Measurements from ENCODE around the gene CYB561D2. TPM values are rescaled to one million over a fixed set of nuclear protein-coding genes. Genes with fewer than 3 reads are reported as not detected.

The CYB561D2 gene
- total and polyA plus RNA-seq, 2 experiments from 2014 or later = 28.3 to 37.7 TPM

- peaks cover 25% of the 10 kb centered on the region for H3K79me2 ChIP-seq (ENCODE audit: insufficient read depth)
- no peaks in the 10 kb centered on the region for H4K20me1 ChIP-seq (ENCODE audit: insufficient read depth)
- no peaks in the 10 kb centered on the region for H3K27me3 ChIP-seq (replicated peaks; ENCODE audit: insufficient read depth)
- 58% methylated on average over 2 of the region's 2 CpGs; no CpG with 5 or more reads in 1 of the 2 experiments for WGBS, 2 experiments (ENCODE audit: low coverage in 1 of 2, low lambda C conversion rate in 2 of 2, missing lambda C conversion rate in 2 of 2)
- no peak overlapping the region for H3K9ac ChIP-seq
- no peak overlapping the region for H3K4me3 ChIP-seq
- H2AFZ ChIP-seq = no peak overlapping the region
- no peak for TF ChIP-seq EZH2phosphoT487 (IDR thresholded peaks at IDR 0.05; ENCODE audit: insufficient read depth, low read depth)
- no peak for TF ChIP-seq EZH2 (IDR thresholded peaks at IDR 0.05; ENCODE audit: insufficient read depth, poor library complexity, severe bottlenecking)
- H3K4me2 ChIP-seq (ENCODE audit: unreplicated experiment) = no peak overlapping the region
- no peaks in the 10 kb centered on the region for H3K9me3 ChIP-seq (ENCODE audit: low read depth)
- no peaks in the 10 kb centered on the region for H3K9me2 ChIP-seq (ENCODE audit: insufficient read depth)
- in situ Hi-C loops (cut with MboI) = no loop called here
- peaks cover 19% of the 10 kb centered on the region for H3F3A ChIP-seq (ENCODE audit: insufficient read depth)
- DNase-seq = no peak
- H3K4me1 ChIP-seq (ENCODE audit: insufficient read depth) = peaks cover 24% of the 10 kb centered on the region
- H3K36me3 ChIP-seq (ENCODE audit: low read depth) = peaks cover 10% of the 10 kb centered on the region
- no peak overlapping the region for H3K27ac ChIP-seq
Observed at GRCh38 chr3:50325113-50325480, 25.6 kb upstream of the CYB561D2 start.

DNA sequence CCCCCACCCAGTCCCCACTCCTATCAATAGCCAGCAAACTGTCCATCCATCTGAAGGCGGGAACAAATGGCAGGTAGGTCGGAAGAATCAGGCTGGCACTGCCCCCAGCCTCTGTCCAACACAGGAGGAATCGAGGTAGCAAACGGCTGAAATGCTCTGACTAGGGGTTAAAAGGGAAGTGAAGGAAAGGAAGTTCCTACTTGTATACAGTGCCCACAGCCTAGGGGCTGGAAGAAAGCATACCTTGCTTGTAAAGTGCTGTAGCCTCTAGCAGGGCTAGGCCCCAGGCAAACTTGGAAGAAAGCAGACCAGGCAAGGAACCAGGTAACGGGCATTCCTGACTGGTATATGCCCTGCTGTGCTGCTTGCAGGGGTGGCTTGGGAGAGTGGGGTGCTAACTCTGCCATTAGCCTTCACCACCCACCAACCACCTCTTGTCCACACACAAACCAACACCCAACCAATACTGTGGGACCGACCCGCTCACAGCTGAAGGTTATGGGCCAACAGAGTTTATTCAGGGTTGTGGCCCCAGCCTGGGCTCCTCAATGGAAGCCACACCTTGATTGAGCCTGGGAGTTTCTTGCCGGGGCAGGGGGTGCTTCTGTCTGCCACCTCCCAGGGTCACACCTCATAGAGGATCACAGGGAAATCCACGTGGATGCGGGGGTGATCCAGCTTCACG lies 25.0 kb upstream of the CYB561D2 start:
- peaks cover 24% of the 10 kb centered on the region for H3F3A ChIP-seq (ENCODE audit: insufficient read depth)
- H3K36me3 ChIP-seq (ENCODE audit: low read depth) = peaks cover 16% of the 10 kb centered on the region
- H3K4me2 ChIP-seq (ENCODE audit: unreplicated experiment) = no peak overlapping the region
- H3K4me1 ChIP-seq (ENCODE audit: insufficient read depth) = peaks cover 21% of the 10 kb centered on the region
- no peak overlapping the region for H2AFZ ChIP-seq
- no peaks in the 10 kb centered on the region for H4K20me1 ChIP-seq (ENCODE audit: insufficient read depth)
- H3K9ac ChIP-seq = no peak overlapping the region
- no peak for DNase-seq
- 76 to 87% methylated on average over 11 of the region's 11 CpGs for WGBS, 2 experiments (ENCODE audit: low coverage in 1 of 2, low lambda C conversion rate in 2 of 2, missing lambda C conversion rate in 2 of 2)
- H3K9me3 ChIP-seq (ENCODE audit: low read depth) = no peaks in the 10 kb centered on the region
- H3K9me2 ChIP-seq (ENCODE audit: insufficient read depth) = no peaks in the 10 kb centered on the region
- H3K27ac ChIP-seq = no peak overlapping the region
- H3K79me2 ChIP-seq (ENCODE audit: insufficient read depth) = peaks cover 22% of the 10 kb centered on the region
- in situ Hi-C loops (cut with MboI) = no loop called here
- no peaks in the 10 kb centered on the region for H3K27me3 ChIP-seq (replicated peaks; ENCODE audit: insufficient read depth)
- H3K4me3 ChIP-seq = no peak overlapping the region
- TF ChIP-seq EZH2phosphoT487 (IDR thresholded peaks at IDR 0.05; ENCODE audit: insufficient read depth, low read depth) (no peak), EZH2 (IDR thresholded peaks at IDR 0.05; ENCODE audit: insufficient read depth, poor library complexity, severe bottlenecking) (no peak)

DNA sequence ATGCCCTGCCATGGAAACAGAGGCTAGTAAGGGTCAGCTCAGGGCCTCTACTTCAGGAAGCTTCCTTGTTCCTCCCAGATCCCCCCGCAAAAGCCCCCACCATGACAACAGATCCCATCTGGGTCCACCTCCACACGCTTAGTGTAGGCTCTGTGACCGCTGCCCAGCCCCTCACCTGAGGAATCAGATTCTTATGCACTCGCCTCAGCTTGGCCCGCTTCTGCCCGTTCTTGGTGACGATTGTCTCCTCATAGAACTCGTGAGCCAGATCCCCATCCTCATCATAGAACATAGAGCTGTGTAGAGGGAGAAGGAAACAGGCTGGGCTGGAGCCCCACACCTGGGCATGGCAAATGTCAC lies 24.5 kb upstream of the CYB561D2 start:
- Histone ChIP-seq H3K4me3 (no peak overlapping the region), H3K27ac (no peak overlapping the region), H4K20me1 (ENCODE audit: insufficient read depth) (no peaks in the 10 kb centered on the region), H3K36me3 (ENCODE audit: low read depth) (peaks cover 21% of the 10 kb centered on the region), H3K27me3 (replicated peaks; ENCODE audit: insufficient read depth) (no peaks in the 10 kb centered on the region), H3K9me3 (ENCODE audit: low read depth) (no peaks in the 10 kb centered on the region), H3K4me2 (ENCODE audit: unreplicated experiment) (no peak overlapping the region), H3F3A (ENCODE audit: insufficient read depth) (peaks cover 29% of the 10 kb centered on the region), H3K79me2 (ENCODE audit: insufficient read depth) (peaks cover 27% of the 10 kb centered on the region), H3K9ac (no peak overlapping the region; the same call in 1 of the 2 replicates), H3K9me2 (ENCODE audit: insufficient read depth) (no peaks in the 10 kb centered on the region), H3K4me1 (ENCODE audit: insufficient read depth) (peaks cover 21% of the 10 kb centered on the region), H2AFZ (no peak overlapping the region)
- in situ Hi-C loops (cut with MboI) = no loop called here
- 96 to 99% methylated on average over 8 of the region's 8 CpGs for WGBS, 2 experiments (ENCODE audit: low coverage in 1 of 2, low lambda C conversion rate in 2 of 2, missing lambda C conversion rate in 2 of 2)
- DNase-seq = no peak
- TF ChIP-seq EZH2 (IDR thresholded peaks at IDR 0.05; ENCODE audit: insufficient read depth, poor library complexity, severe bottlenecking) = no peak
- TF ChIP-seq EZH2phosphoT487 (IDR thresholded peaks at IDR 0.05; ENCODE audit: insufficient read depth, low read depth) = no peak

GRCh38 chr3:50327129-50327528 lies 23.5 kb upstream of the CYB561D2 start:
- TF ChIP-seq EZH2phosphoT487 (IDR thresholded peaks at IDR 0.05; ENCODE audit: insufficient read depth, low read depth) (no peak), EZH2 (IDR thresholded peaks at IDR 0.05; ENCODE audit: insufficient read depth, poor library complexity, severe bottlenecking) (no peak)
- no peaks in the 10 kb centered on the region for H3K9me2 ChIP-seq (ENCODE audit: insufficient read depth)
- in situ Hi-C loops (cut with MboI) = no loop called here

More at GRCh38 chr3:50327129-50327528, 23.5 kb upstream of the CYB561D2 start:
- Histone ChIP-seq H3K4me1 (ENCODE audit: insufficient read depth) (peaks cover 17% of the 10 kb centered on the region), H3K79me2 (ENCODE audit: insufficient read depth) (peaks cover 37% of the 10 kb centered on the region), H3K4me2 (ENCODE audit: unreplicated experiment) (peak overlapping the region; percentile 79), H2AFZ (no peak overlapping the region), H3F3A (ENCODE audit: insufficient read depth) (peaks cover 31% of the 10 kb centered on the region), H4K20me1 (ENCODE audit: insufficient read depth) (no peaks in the 10 kb centered on the region), H3K9me3 (ENCODE audit: low read depth) (no peaks in the 10 kb centered on the region), H3K9ac (peak overlapping the region; percentile 88), H3K4me3 (peak overlapping the region; percentile 82), H3K27ac (0 out of 2 replicates have a peak overlapping the region, but pooled peaks have one; percentile 76), H3K36me3 (ENCODE audit: low read depth) (peaks cover 23% of the 10 kb centered on the region), H3K27me3 (replicated peaks; ENCODE audit: insufficient read depth) (no peaks in the 10 kb centered on the region)
- DNase-seq = no peak
- WGBS, 2 experiments (ENCODE audit: low coverage in 1 of 2, low lambda C conversion rate in 2 of 2, missing lambda C conversion rate in 2 of 2) = 51 to 52% methylated on average over 4 of the region's 4 CpGs
